Activated CD4-positive, alpha-beta T cell treated with anti-CD3 and anti-CD28 coated beads, Interleukin-2, Interleukin-4, amounts not matched to agents 100 ng/mL and 50 ng/mL, durations not matched to agents 16 hours and 8 hours (primary cell): Measurements from ENCODE around the gene ANXA8L1.
"Not testable (repeated sequence)": the region's sequence is repeated elsewhere in the genome, so short reads cannot be mapped to it uniquely, and the experiment has no call there.

ENCODE experiments used
- DNase-seq: peaks from one replicate; pipeline ENCODE4 v3.0.0-alpha.2; 2020; ENCODE audit warnings: low spot score

The ANXA8L1 gene, protein sequence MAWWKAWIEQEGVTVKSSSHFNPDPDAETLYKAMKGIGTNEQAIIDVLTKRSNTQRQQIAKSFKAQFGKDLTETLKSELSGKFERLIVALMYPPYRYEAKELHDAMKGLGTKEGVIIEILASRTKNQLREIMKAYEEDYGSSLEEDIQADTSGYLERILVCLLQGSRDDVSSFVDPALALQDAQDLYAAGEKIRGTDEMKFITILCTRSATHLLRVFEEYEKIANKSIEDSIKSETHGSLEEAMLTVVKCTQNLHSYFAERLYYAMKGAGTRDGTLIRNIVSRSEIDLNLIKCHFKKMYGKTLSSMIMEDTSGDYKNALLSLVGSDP

GRCh38 chr10:46375406-46375805 is at the start of gene ANXA8L1:
TSS of gene ANXA8L1 (plus strand) at chr10:46375776. CDS start at chr10:46375852, 76 bp downstream.
- not testable (repeated sequence) for DNase-seq

DNA sequence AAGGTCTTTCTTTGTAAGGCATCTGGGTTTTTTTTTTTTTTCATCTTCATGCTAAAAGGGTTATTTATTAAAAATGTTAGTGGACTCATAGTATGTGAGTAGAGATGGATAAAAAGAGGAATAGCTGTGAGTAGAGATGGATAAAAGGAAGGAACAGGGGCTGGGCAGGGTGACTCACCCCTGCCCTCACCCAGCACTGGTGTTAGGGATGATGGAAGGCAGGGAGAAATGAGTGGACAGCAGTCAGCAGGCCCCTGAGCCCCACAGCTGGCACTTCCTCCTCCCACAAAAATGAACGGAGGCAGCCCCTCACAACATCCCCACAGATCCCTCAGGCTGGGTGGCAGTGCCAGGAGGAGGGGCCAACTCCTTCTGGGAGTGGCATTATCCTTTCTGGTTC is 49.5 kb upstream of the ANXA8L1 start:
- no peak for DNase-seq

- DNase-seq = no peak
Observed at GRCh38 chr10:46326971-46327370, 48.6 kb upstream of the ANXA8L1 start.

DNA sequence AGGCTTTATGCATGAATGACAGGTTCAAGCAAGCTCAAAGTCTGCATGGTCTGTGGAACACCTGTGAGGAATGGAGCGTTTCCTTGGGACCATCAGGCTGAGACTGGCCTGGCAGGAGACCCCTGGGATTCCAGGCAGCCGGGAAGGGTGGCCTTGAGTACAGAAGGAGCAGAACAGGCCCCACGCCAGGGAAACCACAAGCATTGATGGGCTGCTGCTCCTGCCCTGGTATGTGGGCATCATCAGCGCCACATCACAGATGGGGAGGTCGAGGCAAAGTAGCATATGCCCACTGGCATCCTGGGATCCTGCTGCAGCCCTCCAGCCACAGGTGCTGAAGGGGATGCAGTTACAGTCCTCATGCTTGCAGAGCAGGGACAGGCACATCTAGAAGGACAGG is 47.9 kb upstream of the ANXA8L1 start:
- no peak for DNase-seq

GRCh38 chr10:46328853-46329689 is 46.5 kb upstream of the ANXA8L1 start:
- no peak for DNase-seq

DNA sequence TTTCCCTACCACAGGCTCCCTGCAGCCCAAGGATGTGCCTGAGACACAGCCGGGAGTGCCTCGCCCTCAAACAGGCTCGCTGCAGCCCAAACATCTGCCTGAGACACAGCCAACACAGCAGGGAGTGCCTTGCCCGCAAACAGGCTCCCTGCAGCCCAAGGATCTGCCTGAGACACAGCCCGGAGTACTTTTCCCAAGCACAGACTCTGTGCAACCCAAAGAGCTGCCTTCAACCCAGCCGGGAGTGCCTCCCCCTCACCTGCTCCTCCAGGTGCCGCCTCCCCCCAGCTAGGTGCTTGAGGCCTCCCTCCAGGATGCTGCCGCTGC is 45.9 kb upstream of the ANXA8L1 start:
- no peak for DNase-seq

DNA sequence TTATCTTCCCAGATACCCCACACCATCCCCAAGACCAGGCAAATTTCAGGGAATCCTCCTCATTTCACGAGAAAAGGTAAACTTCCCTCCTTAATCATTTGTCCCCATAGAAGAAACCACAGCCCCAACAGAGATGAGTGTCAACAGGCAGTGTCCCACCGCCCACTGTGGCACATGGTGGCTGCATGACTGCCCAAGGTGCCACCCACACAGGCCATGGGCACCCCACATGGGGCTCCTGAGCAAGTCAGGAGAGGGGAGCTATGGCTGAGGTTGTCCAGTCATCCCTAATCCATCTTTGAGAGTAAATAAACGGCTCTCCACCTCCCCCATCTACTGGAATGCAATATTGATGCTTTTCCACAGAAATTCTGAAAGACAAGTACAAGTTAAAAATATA is 44.7 kb upstream of the ANXA8L1 start:
- no peak for DNase-seq

DNA sequence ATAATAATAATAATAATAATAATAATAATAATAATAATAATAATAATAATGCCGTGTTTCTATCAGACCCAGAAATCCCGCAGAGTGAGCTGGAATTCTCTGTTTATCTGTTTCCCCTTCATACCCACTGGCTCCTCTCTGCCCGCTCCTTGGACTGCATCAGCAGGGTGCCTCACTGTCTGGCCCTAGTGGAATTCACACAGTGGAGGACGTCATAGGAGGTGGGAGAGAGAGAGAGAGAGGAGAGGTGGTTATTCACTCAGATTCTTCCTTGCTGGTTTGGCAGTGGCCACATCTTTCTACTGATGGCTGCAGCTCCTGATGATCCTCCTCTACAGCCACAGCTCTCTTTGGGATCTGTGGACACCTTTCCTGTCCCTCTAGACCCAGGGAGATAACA is 10.1 kb upstream of the ANXA8L1 start:
- DNase-seq = not testable (repeated sequence)

DNA sequence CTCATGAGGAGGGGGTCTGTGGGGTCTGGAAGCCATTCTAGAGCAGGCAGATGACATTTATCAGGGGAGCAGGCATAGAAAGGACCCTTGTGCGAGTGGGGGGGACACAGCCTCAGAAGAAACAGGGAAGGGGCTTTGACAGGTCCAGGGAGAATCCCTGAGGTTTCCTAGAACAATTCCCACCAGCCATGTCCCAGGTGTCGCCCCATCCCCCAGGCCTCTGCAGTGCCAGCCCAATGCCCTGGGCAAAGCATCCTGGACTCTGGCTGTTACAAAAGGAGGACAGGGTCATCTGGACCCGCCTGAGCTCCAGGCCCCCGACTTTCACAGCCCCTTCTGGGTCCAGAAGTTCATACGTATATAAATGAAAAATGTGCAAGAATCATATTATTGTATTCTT is 8.4 kb upstream of the ANXA8L1 start:
- DNase-seq = not testable (repeated sequence)

DNA sequence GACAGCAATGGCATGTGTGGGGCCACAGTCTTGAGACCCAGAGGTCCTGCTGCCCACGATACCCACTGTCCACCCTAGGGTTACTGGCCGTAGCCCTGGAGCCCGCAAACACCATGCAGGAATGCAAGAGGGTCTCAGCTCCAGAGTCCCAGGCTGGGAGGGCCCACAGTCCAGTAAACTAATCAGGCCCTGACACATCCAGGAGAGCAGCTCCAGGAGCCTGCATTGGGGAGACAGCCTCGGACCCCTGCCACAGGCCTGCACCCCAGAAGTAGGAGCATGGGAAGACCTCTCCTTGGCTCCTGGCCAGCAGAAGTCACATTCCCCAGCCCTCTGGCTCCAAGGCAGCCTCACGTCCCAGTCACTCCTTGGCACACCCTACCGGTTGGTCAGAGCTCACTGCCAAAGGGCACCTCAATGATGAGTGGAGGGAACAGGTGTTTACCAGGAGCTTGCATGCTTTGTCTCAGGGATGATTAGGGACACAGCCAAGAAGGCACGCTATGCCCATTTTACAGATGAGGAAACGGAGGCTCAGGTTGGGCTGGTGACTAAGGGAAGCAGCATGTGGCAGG is 7.8 kb upstream of the ANXA8L1 start:
- DNase-seq = not testable (repeated sequence)

GRCh38 chr10:46368956-46369355 is 6.6 kb upstream of the ANXA8L1 start:
- not testable (repeated sequence) for DNase-seq

DNA sequence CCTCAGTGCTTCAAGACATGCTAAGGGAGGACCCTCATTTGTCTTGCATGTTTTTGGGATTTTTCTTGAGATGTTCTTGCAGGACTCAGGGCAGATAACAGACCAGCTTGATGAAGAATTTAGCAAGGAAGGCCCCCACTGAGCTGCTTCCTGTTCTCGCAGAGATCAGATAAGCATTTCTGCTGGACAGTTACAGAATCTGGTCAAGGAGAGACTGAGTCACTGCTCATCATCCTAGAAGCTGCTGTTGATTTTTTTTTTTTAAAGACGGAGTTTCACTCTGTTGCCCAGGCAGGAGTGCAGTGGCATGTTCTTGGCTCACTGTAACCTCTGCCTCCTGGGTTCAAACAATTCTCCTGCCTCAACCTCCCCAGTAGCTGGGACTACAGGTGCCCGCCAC is 1.2 kb upstream of the ANXA8L1 start:
- DNase-seq = not testable (repeated sequence)

DNA sequence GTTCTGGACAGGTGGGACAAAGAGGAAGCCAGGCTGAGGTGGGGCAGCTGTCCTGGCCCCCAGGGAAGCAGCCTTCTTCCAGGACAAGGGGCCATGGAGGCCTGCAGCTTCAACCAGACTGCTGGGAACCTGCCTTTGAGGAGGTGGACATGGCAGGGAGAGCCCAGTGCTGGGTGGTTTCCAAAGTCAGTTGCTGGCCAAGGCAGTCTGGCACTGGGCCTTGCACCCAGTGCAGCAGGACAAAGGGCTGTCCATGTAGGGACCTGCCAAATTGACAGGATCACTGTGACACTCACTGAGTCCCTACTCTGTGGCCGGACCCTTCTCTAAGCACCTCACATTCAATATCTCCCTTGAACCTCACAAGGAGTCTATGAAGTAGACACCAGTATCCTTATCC is 1.4 kb downstream of the ANXA8L1 start:
- not testable (repeated sequence) for DNase-seq

DNA sequence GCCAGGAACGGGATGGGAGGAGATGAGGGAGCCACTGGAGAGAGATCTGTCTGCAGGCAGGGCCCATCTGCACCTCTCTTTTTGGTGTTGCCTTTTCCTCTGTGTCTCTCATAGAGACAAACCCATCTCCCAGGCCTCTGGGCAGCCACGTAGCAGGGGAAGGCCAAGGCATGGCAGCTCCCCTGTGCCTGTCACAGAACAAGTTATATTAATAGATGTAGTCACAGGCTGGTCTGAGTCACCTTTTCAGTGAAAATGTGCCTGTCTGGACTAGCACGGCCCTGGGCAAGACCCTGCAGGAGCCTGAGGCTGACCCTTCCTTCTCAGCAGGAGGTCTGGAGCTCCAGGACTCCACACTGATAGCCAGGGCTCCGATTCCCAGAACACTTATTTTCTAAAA is 2.1 kb downstream of the ANXA8L1 start:
- not testable (repeated sequence) for DNase-seq

GRCh38 chr10:46378108-46378507 is 2.5 kb downstream of the ANXA8L1 start:
- not testable (repeated sequence) for DNase-seq

DNA sequence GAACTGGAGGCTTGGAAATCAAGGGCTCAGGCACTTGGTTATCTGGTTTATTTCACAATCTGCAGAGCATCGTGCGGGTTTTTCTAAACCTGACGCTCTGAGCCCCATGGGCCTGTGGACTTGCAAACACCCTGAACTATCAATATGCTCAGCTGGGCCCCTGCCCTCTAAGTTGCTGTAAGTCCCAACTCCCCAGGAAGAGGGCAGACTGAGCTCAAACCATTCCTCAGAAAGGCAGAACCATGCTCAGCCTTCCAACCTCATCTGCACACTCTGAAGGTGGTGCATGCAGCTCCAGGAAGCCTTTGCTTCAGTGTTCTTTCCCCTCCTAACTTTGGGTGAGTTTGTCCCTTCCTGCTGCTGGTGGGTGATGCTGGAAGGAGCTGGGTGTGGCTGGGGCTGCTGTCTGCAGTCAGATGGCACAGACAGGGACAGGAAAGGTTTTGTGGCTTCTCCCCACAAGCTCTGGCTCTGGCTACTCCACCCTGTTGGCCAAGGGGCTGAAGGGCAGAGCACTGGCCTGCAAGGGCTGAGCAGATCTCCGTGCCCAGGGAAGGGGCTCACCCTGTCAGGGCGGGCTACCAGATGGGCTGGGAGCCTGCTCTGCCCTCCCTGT is 3.8 kb downstream of the ANXA8L1 start:
- DNase-seq = not testable (repeated sequence)

- DNase-seq = not testable (repeated sequence)
Observed at GRCh38 chr10:46385858-46386257, 10.3 kb downstream of the ANXA8L1 start.

DNA sequence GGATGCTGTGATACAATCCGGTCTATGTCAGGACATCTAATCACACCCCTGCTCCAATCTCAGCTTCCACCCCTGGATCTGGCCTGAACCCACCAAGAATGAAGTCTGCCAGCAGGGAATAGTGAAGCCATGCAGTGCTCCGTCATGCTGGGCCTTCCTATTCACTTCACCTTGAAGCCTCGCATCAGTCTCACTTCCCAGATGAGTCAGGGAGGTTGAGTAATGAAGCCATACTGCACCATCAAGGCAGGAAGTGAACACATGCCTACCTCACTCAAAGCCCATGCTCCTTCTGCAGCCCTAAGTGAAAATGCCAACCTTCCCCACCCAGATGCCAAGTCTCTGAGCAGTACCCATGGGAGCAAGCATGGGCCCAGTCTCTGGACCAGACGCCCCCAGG is 11.1 kb downstream of the ANXA8L1 start:
- DNase-seq = not testable (repeated sequence)

DNA sequence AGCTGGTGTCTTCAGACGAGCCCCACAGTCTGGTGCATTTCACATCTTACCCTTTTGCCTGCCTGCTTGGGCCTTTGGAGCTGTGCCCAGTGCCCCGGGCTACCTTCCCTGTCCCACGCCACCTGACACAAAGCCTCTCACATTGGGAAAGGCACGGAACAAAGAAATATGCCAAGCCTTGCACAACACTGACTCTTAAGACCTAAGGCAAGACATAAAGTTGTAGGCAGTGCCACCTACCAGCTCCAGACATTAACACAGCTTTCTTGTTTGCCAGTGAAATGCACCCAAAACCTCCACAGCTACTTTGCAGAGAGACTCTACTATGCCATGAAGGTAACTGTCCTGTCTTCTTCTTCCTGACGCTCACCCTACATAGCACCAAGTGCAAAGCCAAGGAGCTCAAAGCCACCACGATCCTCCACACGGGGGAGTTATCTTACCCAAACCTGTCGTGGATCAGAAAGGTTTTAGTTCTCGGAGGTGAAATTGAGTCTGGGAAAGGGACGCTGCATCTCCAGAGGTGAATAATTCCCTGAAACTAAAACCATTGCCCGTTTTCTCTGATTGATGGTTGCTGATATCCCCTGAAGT is 11.8 kb downstream of the ANXA8L1 start:
- not testable (repeated sequence) for DNase-seq

GRCh38 chr10:46391422-46391821 is 15.8 kb downstream of the ANXA8L1 start:
- DNase-seq = not testable (repeated sequence)

- DNase-seq = not testable (repeated sequence)
Observed at GRCh38 chr10:46396441-46397279, 21.1 kb downstream of the ANXA8L1 start.
